GM12878 (cell line): ENCODE measurements around the gene SLC39A8. TPM values are rescaled to one million over a fixed set of nuclear protein-coding genes. Genes with fewer than 3 reads are reported as not detected.

Experiments
- ATAC-seq: fragments of 200-7000 bp; cut with Tn5 transposase; 3 replicates; pipeline ENCODE4 v1.9.1; 2020; ENCODE audit warnings: mild to moderate bottlenecking, moderate library complexity
- BruUV-seq: library from RNA; stranded (reverse); fragments of 400-500 nt; replicated peaks from 2 replicates; lab custom pipeline; 2021; lab: Mats Ljungman, UMichigan
- CTCF ChIA-PET: fragments of 300-600 bp; sonication (Branson Sonifier 250); formaldehyde crosslinking; extraction: SDS; loops from one replicate; lab custom pipeline; 2021; ENCODE audit warnings: inconsistent platforms; lab: Yijun Ruan, JAX
- POLR2A ChIA-PET: fragments of 350-600 bp; formaldehyde crosslinking; extraction: SDS; loops from one replicate; lab custom pipeline; 2021; ENCODE audit warnings: inconsistent platforms; lab: Charles Lee
- RAD21 ChIA-PET: fragments of 300-600 bp; sonication (Branson Sonifier 250); formaldehyde crosslinking; loops from one replicate; lab custom pipeline; 2023; ENCODE audit warnings: antibody characterized with exemption; ENCODE audit not compliant: unreplicated experiment; lab: Charles Lee
- SMC1A ChIA-PET: fragments of 300-600 bp; sonication (Branson Sonifier 250); formaldehyde crosslinking; loops from one replicate; lab custom pipeline; 2023; ENCODE audit not compliant: unreplicated experiment, uncharacterized antibody; lab: Charles Lee
- DNase-seq: peaks from one replicate; pipeline ENCODE4 v3.0.0-alpha.2; 2011; ENCODE audit warnings: low read depth, low spot score
- FAIRE-seq: peaks from 3 replicates; lab custom pipeline; 2011; peaks lifted over from hg19 to GRCh38; lab: Jason Lieb, UNC
- H2AFZ ChIP-seq: 2 replicates; pipeline ENCODE4 v1.6.0; 2011; ENCODE audit warnings: low read depth, low read length, control low read depth; ENCODE audit not compliant: control insufficient read depth
- H3K27ac ChIP-seq: 2 replicates; pipeline ENCODE4 v1.5.1; 2011; ENCODE audit warnings: control low read depth; ENCODE audit not compliant: control insufficient read depth, insufficient read depth
- H3K27me3 ChIP-seq, 2 experiments: replicated peaks in 1 of 2; 2 replicates each; pipeline versions ENCODE4 v1.6.0 to v1.6.1; 2011; ENCODE audit warnings: low read length in 1 of 2; ENCODE audit not compliant: control insufficient read depth in 2 of 2, insufficient read depth in 2 of 2
- H3K36me3 ChIP-seq, 2 experiments: 2 replicates each; pipeline ENCODE4 v1.5.1; 2011; ENCODE audit warnings: low read length in 1 of 2; ENCODE audit not compliant: control insufficient read depth in 2 of 2, insufficient read depth in 2 of 2
- H3K4me1 ChIP-seq: 2 replicates; pipeline ENCODE4 v1.6.1; 2011; ENCODE audit warnings: mild to moderate bottlenecking, low read length, moderate library complexity, mixed read lengths; ENCODE audit not compliant: control insufficient read depth, insufficient read depth
- H3K4me2 ChIP-seq: 2 replicates; pipeline ENCODE4 v1.6.0; 2011; ENCODE audit warnings: control low read depth; ENCODE audit not compliant: control insufficient read depth, insufficient read depth
- H3K4me3 ChIP-seq: fragments of 200-600 bp; sonication (generic); 2 replicates; pipeline ENCODE4 v1.5.1; 2016
- H3K79me2 ChIP-seq: 2 replicates; pipeline ENCODE4 v1.6.0; 2011; ENCODE audit warnings: low read length; ENCODE audit not compliant: control insufficient read depth, insufficient read depth
- H3K9ac ChIP-seq: 2 replicates; pipeline ENCODE4 v1.8.0; 2011; ENCODE audit warnings: low read length, control low read depth, mixed read lengths; ENCODE audit not compliant: control insufficient read depth, insufficient read depth
- H3K9me3 ChIP-seq: replicated peaks from 3 replicates; pipeline ENCODE4 v1.5.1; 2011; ENCODE audit warnings: mild to moderate bottlenecking, low read length; ENCODE audit not compliant: control insufficient read depth, insufficient read depth
- H4K20me1 ChIP-seq: 2 replicates; pipeline ENCODE4 v1.6.0; 2011; ENCODE audit not compliant: control insufficient read depth, insufficient read depth
- ATF7 ChIP-seq: fragments of 450-650 bp; IDR thresholded peaks from 2 replicates; pipeline ENCODE4 v1.6.1; 2016; ENCODE audit warnings: low read depth, mild to moderate bottlenecking
- FOXM1 ChIP-seq: IDR thresholded peaks from 2 replicates; pipeline ENCODE4 v1.6.1; 2012; ENCODE audit warnings: low read depth, mild to moderate bottlenecking, inconsistent platforms, low read length, moderate library complexity
- IRF4 ChIP-seq: IDR thresholded peaks from 2 replicates; pipeline ENCODE4 v1.6.1; 2011; ENCODE audit warnings: low read depth, low read length
- MAX ChIP-seq: IDR thresholded peaks from 2 replicates; pipeline ENCODE4 v1.6.1; 2012; ENCODE audit warnings: low read depth, low read length, improper control_type of control experiment
- NFYA ChIP-seq: IDR thresholded peaks from 2 replicates; pipeline ENCODE4 v1.6.1; 2011; ENCODE audit warnings: low read depth, mild to moderate bottlenecking, low read length, improper control_type of control experiment, borderline replicate concordance
- RAD51 ChIP-seq: fragments of 450-650 bp; IDR thresholded peaks from 2 replicates; pipeline ENCODE4 v1.6.1; 2016; ENCODE audit warnings: moderate library complexity, mild to moderate bottlenecking, inconsistent platforms
- SIN3A ChIP-seq: IDR thresholded peaks from 2 replicates; pipeline ENCODE4 v1.6.1; 2012; ENCODE audit warnings: low read depth, low read length, improper control_type of control experiment
- ZNF24 ChIP-seq: fragments of 450-650 bp; IDR thresholded peaks from 2 replicates; pipeline ENCODE4 v1.6.1; 2017; ENCODE audit warnings: antibody characterized with exemption, mild to moderate bottlenecking
- WGBS: methylation state at CpG from one replicate; pipeline ENCODE4 v1.1.6; 2016; ENCODE audit warnings: low lambda C conversion rate; ENCODE audit not compliant: insufficient replicate concordance, insufficient coverage; ENCODE audit errors: missing lambda C conversion rate; 5-methylcytosine and 5-hydroxymethylcytosine counted together
- in situ Hi-C: fragments of 300-500 bp; cut with MboI; formaldehyde crosslinking; loops from 9 replicates; pipeline ENCODE4 v1.14.3; 2018; ENCODE audit warnings: mixed read lengths
- intact Hi-C: fragments of 100-400 bp; cut with micrococcal nuclease; formaldehyde crosslinking; loops from one replicate; pipeline ENCODE4 v1.14.2; 2022; ENCODE audit not compliant: unreplicated experiment
- polyA plus RNA-seq, 11 experiments: library from polyadenylated mRNA; depleted of rRNA in 4 of 11; unstranded in 6 of 11; stranded (reverse) in 5 of 11; fragments of >200 nt; fragmentation: Nextera tagmentation in 4 of 11; fragmentation: Illumina TruSeq in 1 of 11; extraction: Ambion mirVana in 4 of 11; extraction: Trizol in 1 of 11; gene quantifications; 1 replicate in 1 of 11; 2 replicates in 10 of 11; pipeline versions ENCODE4 v1.2.1 to v1.2.3, GENCODE V29; 2011 to 2016; ENCODE audit warnings: inconsistent platforms in 2 of 11, missing spikeins in 2 of 11, low read depth in 1 of 11
- total RNA-seq, 4 experiments: library from RNA; depleted of rRNA in 3 of 4; stranded (reverse); fragments of >200 nt in 3 of 4; fragmentation: Illumina TruSeq in 1 of 4; extraction: Trizol in 1 of 4; gene quantifications; 2 replicates each; pipeline versions ENCODE4 v1.2.1 to v1.2.3, GENCODE V29; 2013 to 2021
- TF ChIP-seq, protein P1 (sequence below): fragments of 450-650 bp; IDR thresholded peaks from 2 replicates; pipeline ENCODE4 v1.6.1; 2017; ENCODE audit warnings: mild to moderate bottlenecking

Gene SLC39A8
- total and polyA plus RNA-seq, 10 of the 15 experiments (the other 5 are each of a cell fraction or from before 2014, with no cell fraction given) = 7.9 to 47.8 (median 32.8) TPM

DNA sequence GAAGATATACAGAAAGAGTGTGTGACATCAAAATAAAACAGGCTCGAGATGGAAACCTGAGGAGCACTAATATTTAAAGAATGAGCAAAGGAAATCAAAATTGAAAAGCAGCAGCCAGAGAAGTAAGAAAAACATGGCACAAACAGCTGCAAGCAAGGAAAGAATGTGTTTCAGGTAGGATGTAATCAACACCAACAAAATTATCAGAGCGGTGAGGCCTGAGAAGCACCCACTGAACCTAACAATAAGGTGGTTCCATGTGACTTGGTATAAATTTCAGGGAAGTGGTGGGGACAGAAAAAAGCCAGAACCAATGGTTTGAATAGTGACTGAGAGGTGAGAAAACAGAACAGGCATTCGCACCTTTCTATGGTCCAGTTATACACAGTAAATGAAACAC lies 11.5 kb downstream of the SLC39A8 start:
- intact Hi-C loops (no loop called here), in situ Hi-C loops (no loop called here)
- Histone ChIP-seq H3K4me1 (no peaks in the 10 kb centered on the region), H3K4me2 (no peak overlapping the region), H3K79me2 (peaks cover 33% of the 10 kb centered on the region), H4K20me1 (no peaks in the 10 kb centered on the region), H3K9me3 (no peaks in the 10 kb centered on the region; the same call in 2 of the 3 replicates), H3K27ac (no peak overlapping the region), H3K36me3 (peaks cover 0 to 5% of the 10 kb centered on the region in 2 experiments; a peak in 1 of 4 replicates), H3K9ac (no peak overlapping the region), H3K27me3 (no peaks in the 10 kb centered on the region), H3K4me3 (no peak overlapping the region), H2AFZ (no peak overlapping the region)
- CTCF ChIA-PET = interaction anchor here (0.8 to 1.1 kb wide), 4 partner anchors 8 to 19 kb away, joined by 3 read pairs; no protein-coding TSS in a partner anchor
- ATAC-seq (peak; percentile 40), FAIRE-seq (no peak), DNase-seq (no peak)
- TF ChIP-seq, protein P1, sequence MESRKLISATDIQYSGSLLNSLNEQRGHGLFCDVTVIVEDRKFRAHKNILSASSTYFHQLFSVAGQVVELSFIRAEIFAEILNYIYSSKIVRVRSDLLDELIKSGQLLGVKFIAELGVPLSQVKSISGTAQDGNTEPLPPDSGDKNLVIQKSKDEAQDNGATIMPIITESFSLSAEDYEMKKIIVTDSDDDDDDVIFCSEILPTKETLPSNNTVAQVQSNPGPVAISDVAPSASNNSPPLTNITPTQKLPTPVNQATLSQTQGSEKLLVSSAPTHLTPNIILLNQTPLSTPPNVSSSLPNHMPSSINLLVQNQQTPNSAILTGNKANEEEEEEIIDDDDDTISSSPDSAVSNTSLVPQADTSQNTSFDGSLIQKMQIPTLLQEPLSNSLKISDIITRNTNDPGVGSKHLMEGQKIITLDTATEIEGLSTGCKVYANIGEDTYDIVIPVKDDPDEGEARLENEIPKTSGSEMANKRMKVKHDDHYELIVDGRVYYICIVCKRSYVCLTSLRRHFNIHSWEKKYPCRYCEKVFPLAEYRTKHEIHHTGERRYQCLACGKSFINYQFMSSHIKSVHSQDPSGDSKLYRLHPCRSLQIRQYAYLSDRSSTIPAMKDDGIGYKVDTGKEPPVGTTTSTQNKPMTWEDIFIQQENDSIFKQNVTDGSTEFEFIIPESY = no peak
- TF ChIP-seq NFYA = no peak
- no peak for TF ChIP-seq SIN3A
- no peak for TF ChIP-seq RAD51
- no peak for TF ChIP-seq ZNF24
- TF ChIP-seq MAX = no peak
- no peak for TF ChIP-seq ATF7
- no peak for TF ChIP-seq IRF4
- no peak for TF ChIP-seq FOXM1
- 67% methylated on average over 3 of the region's 3 CpGs for WGBS
- SMC1A ChIA-PET = interaction anchor here (2.8 kb wide), 1 partner anchor 12 kb away, joined by 12 read pairs; no protein-coding TSS in a partner anchor
- no TSS peak for BruUV-seq
- POLR2A ChIA-PET = interaction anchor here (0.8 kb wide), 1 partner anchor 32 kb away, joined by 3 read pairs; no protein-coding TSS in a partner anchor
- RAD21 ChIA-PET = interaction anchor here (1.2 kb wide), 1 partner anchor 8 kb away, joined by 3 read pairs; no protein-coding TSS in a partner anchor
